Thoracic aorta endothelial cell (primary cell): Measurements from ENCODE around the gene RASD1. TPM values are rescaled to one million over a fixed set of nuclear protein-coding genes. Genes with fewer than 3 reads are reported as not detected.

Source experiments
- small RNA-seq: library from RNA; depleted of rRNA; stranded (forward); fragments of <200 nt; gene quantifications from one replicate; pipeline ENCODE3, GENCODE V24; 2012
- total RNA-seq: library from RNA; depleted of rRNA; stranded (reverse); fragments of >200 nt; gene quantifications from 2 replicates; pipeline ENCODE4 v1.2.3, GENCODE V29; 2012

RASD1 gene, protein sequence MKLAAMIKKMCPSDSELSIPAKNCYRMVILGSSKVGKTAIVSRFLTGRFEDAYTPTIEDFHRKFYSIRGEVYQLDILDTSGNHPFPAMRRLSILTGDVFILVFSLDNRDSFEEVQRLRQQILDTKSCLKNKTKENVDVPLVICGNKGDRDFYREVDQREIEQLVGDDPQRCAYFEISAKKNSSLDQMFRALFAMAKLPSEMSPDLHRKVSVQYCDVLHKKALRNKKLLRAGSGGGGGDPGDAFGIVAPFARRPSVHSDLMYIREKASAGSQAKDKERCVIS
- total RNA-seq, result 8.8 and 11.8 TPM in 2 replicates

DNA sequence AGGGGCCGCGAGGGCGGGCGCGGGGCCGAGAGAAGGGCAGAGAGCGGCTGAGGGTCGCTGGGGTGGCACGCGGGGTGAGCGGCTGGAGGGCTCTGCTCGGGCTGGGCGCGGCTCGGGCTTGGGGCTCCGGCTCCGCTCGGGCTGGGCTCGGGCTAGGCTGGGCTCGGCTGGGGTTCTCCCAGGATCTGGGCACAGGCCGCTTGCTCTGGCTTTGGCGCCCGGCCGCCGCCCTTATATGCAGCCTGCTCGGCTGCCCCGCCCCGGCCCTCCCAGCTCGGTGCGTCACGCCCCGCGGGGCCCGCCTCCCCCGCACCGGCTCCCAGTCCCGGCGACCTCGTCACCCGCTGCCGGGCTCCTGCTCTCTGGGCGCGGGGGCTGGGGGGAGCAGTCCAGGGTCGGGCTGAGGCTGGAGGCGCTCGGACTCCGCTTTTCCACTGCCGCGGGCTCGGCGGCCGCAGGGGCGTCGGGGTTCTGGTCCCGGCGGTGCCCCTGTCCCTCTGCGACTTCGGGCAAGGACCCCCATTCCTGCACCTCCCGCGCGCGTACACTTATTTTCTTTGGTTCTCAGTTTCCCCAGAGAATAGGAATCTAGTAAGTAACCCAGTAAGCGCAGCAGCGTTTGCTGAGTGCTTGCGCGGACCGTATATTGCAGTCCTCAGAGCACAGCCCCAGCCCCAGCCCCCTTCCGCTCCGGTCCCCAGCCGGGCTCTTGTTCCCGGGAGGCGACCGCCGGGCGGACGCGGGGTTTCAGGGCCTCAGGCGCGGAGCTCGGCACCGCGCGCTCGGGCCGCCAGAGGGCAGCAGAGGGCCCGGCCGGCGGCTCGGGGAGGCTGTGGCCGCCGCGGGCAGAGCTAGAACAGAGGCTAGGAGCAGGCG is at the start of gene RASD1:
Gene RASD1 (minus strand): TSS at position 207 of the 876 bp plus-strand sequence. CDS start 214 bp downstream, outside the sequence.

DNA sequence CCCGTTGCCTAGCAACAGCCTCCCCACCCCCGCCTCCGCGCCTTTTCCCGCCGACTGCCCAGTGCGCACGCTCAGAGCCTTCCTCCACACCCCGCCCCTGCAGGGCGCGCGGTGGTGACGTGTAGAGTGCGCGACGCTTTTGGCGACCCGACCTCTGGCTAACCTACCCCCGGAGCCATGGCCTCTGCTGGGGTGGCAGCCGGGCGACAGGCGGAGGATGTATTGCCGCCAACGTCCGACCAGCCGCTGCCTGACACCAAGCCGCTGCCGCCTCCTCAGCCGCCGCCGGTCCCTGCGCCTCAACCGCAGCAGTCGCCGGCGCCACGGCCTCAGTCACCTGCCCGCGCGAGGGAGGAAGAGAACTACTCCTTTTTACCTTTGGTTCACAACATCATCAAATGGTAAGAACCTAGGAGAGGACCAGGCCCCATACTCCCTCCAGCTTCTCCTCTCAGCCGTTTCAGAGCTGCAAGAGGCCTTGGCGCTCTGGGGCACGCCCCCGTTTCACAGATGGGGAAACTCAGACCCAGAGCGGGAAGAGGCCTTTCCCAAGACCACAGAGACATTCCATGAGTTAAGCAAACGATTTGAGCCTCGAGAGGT is 19.2 kb downstream of the RASD1 start, which contains the start of gene MED9:
Gene MED9 (plus strand): TSS at position 136 of the 603 bp plus-strand sequence. CDS start 42 bp downstream, at position 178.

Small RNAs within 50 kb of the gene (small RNA-seq; reads per million reads assigned to genes)
- not detected for gene RF00019

Other genes with a start within 250 kb of the RASD1 start
- 106 and 126 TPM in 2 replicates for gene COPS3, start 215.1 kb downstream of the RASD1 start, total RNA-seq
- gene NT5M, start 193.0 kb downstream of the RASD1 start, total RNA-seq, result 0.53 and 0.93 TPM in 2 replicates
- 11.8 and 12.3 TPM in 2 replicates for gene MED9, start 19.4 kb downstream of the RASD1 start, total RNA-seq
- 22.3 and 27.7 TPM in 2 replicates for gene PEMT, start 95.3 kb upstream of the RASD1 start, total RNA-seq
- 15.6 and 24.0 TPM in 2 replicates for gene RAI1, start 185.1 kb upstream of the RASD1 start, total RNA-seq